Endothelial cell of umbilical vein (primary cell): ENCODE measurements around the gene CCDC86. TPM values are rescaled to one million over a fixed set of nuclear protein-coding genes. Genes with fewer than 3 reads are reported as not detected.

Experiments used
- BruUV-seq: library from RNA; stranded (reverse); fragments of 400-500 nt; replicated peaks from 2 replicates; lab custom pipeline; 2021; lab: Mats Ljungman, UMichigan
- CTCF ChIA-PET: fragments of 300-600, 350-600 bp; sonication (Branson Sonifier 250); formaldehyde crosslinking; loops from one replicate; lab custom pipeline; 2021; ENCODE audit warnings: antibody characterized with exemption, inconsistent platforms; lab: Charles Lee
- POLR2A ChIA-PET: fragments of 300-600, 350-600 bp; sonication (Branson Sonifier 250); formaldehyde crosslinking; loops from one replicate; lab custom pipeline; 2021; ENCODE audit warnings: antibody characterized with exemption, inconsistent platforms; lab: Charles Lee
- DNase-seq: peaks from one replicate; pipeline ENCODE4 v3.0.0-alpha.2; 2011; ENCODE audit warnings: low read depth, low spot score
- FAIRE-seq: peaks from 2 replicates; lab custom pipeline; 2011; peaks lifted over from hg19 to GRCh38; lab: Jason Lieb, UNC
- H2AFZ ChIP-seq: 2 replicates; pipeline ENCODE4 v1.6.0; 2012; ENCODE audit warnings: low read depth, low read length, control low read depth, inconsistent platforms
- H3K27ac ChIP-seq: 2 replicates; pipeline ENCODE4 v1.5.1; 2011; ENCODE audit warnings: low read depth, mild to moderate bottlenecking, control low read depth, low read length, moderate library complexity; ENCODE audit not compliant: insufficient read depth
- H3K27me3 ChIP-seq, 2 experiments: 2 replicates each; pipeline versions ENCODE4 v1.6.0 to v1.6.1; 2011; ENCODE audit warnings: low read length in 2 of 2, mixed read lengths in 1 of 2; ENCODE audit not compliant: control insufficient read depth in 2 of 2, insufficient read depth in 2 of 2
- H3K36me3 ChIP-seq, 2 experiments: 2 replicates in 1 of 2; 3 replicates in 1 of 2; pipeline ENCODE4 v1.5.1; 2011; ENCODE audit warnings: low read length in 2 of 2, mild to moderate bottlenecking in 1 of 2, moderate library complexity in 1 of 2; ENCODE audit not compliant: control insufficient read depth in 2 of 2, insufficient read depth in 2 of 2; ENCODE audit errors: extremely low read depth in 1 of 2
- H3K4me1 ChIP-seq: 3 replicates; pipeline ENCODE4 v1.5.1; 2011; ENCODE audit warnings: mild to moderate bottlenecking, low read length; ENCODE audit not compliant: control insufficient read depth, insufficient read depth; ENCODE audit errors: extremely low read depth
- H3K4me2 ChIP-seq: 2 replicates; pipeline ENCODE4 v1.6.1; 2011; ENCODE audit warnings: low read length, control low read depth, mixed read lengths; ENCODE audit not compliant: insufficient read depth
- H3K4me3 ChIP-seq, 3 experiments: fragments of 200-600 bp in 1 of 3; sonication (generic), shearing (Covaris generic) in 1 of 3; replicated peaks in 1 of 3; 2 replicates each; pipeline ENCODE4 v1.5.1; 2011 to 2016; ENCODE audit warnings: control low read depth in 3 of 3, low read length in 3 of 3, mild to moderate bottlenecking in 2 of 3, inconsistent platforms in 1 of 3, low read depth in 1 of 3, moderate library complexity in 1 of 3; ENCODE audit not compliant: insufficient read depth in 1 of 3
- H3K79me2 ChIP-seq: 2 replicates; pipeline ENCODE4 v1.6.0; 2012; ENCODE audit warnings: low read length, inconsistent platforms; ENCODE audit not compliant: control insufficient read depth, insufficient read depth
- H3K9ac ChIP-seq: replicated peaks from 2 replicates; pipeline ENCODE3; 2011; ENCODE audit warnings: low read length, control low read depth; ENCODE audit not compliant: insufficient read depth; ENCODE audit errors: extremely low read depth
- H3K9me1 ChIP-seq: replicated peaks from 3 replicates; pipeline ENCODE4 v1.6.0; 2011; ENCODE audit warnings: mild to moderate bottlenecking, low read length; ENCODE audit not compliant: control insufficient read depth, insufficient read depth; ENCODE audit errors: extremely low read depth
- H3K9me3 ChIP-seq: replicated peaks from 2 replicates; pipeline ENCODE4 v1.5.1; 2012; ENCODE audit warnings: low read length, inconsistent platforms; ENCODE audit not compliant: control insufficient read depth, insufficient read depth
- H4K20me1 ChIP-seq: replicated peaks from 2 replicates; pipeline ENCODE3; 2011; ENCODE audit warnings: mild to moderate bottlenecking, low read length; ENCODE audit not compliant: control insufficient read depth, insufficient read depth; ENCODE audit errors: extremely low read depth
- CTCF ChIP-seq, 2 donors: IDR thresholded peaks; 1 replicate in 1 of 2; 2 replicates in 1 of 2; pipeline ENCODE4 v1.5.1; 2011; ENCODE audit warnings: low read length in 2 of 2, mild to moderate bottlenecking in 2 of 2, moderate library complexity in 2 of 2, control low read depth in 1 of 2, inconsistent platforms in 1 of 2, low read depth in 1 of 2; ENCODE audit not compliant: insufficient read depth in 1 of 2; ENCODE audit errors: extremely low read depth in 1 of 2
- EZH2 ChIP-seq: IDR thresholded peaks from 2 replicates; pipeline ENCODE4 v1.6.1; 2012; ENCODE audit warnings: borderline replicate concordance, low read depth, mild to moderate bottlenecking, moderate library complexity, low read length, inconsistent platforms; ENCODE audit not compliant: severe bottlenecking
- FOS ChIP-seq: IDR thresholded peaks from 2 replicates; pipeline ENCODE4 v1.6.1; 2011; ENCODE audit warnings: mild to moderate bottlenecking, low read length, moderate library complexity, borderline replicate concordance; ENCODE audit not compliant: insufficient read depth
- GATA2 ChIP-seq: IDR thresholded peaks from 2 replicates; pipeline ENCODE4 v1.7.0; 2011; ENCODE audit warnings: low read depth, mild to moderate bottlenecking, moderate library complexity, mixed read lengths, low read length; ENCODE audit not compliant: insufficient read length, insufficient read depth
- JUN ChIP-seq: IDR thresholded peaks from 2 replicates; pipeline ENCODE4 v1.6.1; 2011; ENCODE audit warnings: borderline replicate concordance, low read depth; ENCODE audit not compliant: insufficient read length, insufficient read depth
- MYC ChIP-seq: IDR thresholded peaks from one replicate; pipeline ENCODE4 v1.6.1; 2011; ENCODE audit warnings: mild to moderate bottlenecking, low read depth, low read length
- POLR2A ChIP-seq: IDR thresholded peaks from 2 replicates; pipeline ENCODE4 v1.6.1; 2012; ENCODE audit warnings: low read depth, mild to moderate bottlenecking, control low read depth, low read length
- POLR2AphosphoS5 ChIP-seq: IDR thresholded peaks from 2 replicates; pipeline ENCODE4 v1.6.1; 2012; ENCODE audit warnings: low read depth, mild to moderate bottlenecking, control low read depth, low read length, moderate library complexity; ENCODE audit not compliant: insufficient read depth
- dilution Hi-C: fragments of 300-500 bp; cut with MboI; formaldehyde crosslinking; loops from one replicate; pipeline ENCODE4 v1.15.0; 2019; ENCODE audit warnings: low sequenced_read_pairs; ENCODE audit not compliant: extremely low pct_ligation_motif_present
- intact Hi-C: fragments of 100-400 bp; cut with micrococcal nuclease; formaldehyde crosslinking; loops from one replicate; pipeline ENCODE4 v1.10.0; 2022
- polyA plus RNA-seq, 4 experiments: library from polyadenylated mRNA; depleted of rRNA in 3 of 4; stranded (reverse) in 3 of 4; unstranded in 1 of 4; fragments of >200 nt; gene quantifications; 2 replicates each; pipeline versions ENCODE4 v1.2.1 to v1.2.3, GENCODE V29; 2011 to 2012; ENCODE audit warnings: missing spikeins in 1 of 4
- total RNA-seq: library from RNA; stranded (reverse); gene quantifications from 2 replicates; pipeline ENCODE4 v1.2.3, GENCODE V29; 2021
- TF ChIP-seq, protein P1 (sequence below): IDR thresholded peaks from 2 replicates; pipeline ENCODE4 v1.6.1; 2011; ENCODE audit not compliant: insufficient read depth, insufficient read length

Gene CCDC86
- total and polyA plus RNA-seq, 2 donors (not counting 3 experiments of a cell fraction or from before 2014, with no cell fraction given) = 29.8 to 60.8 TPM

DNA sequence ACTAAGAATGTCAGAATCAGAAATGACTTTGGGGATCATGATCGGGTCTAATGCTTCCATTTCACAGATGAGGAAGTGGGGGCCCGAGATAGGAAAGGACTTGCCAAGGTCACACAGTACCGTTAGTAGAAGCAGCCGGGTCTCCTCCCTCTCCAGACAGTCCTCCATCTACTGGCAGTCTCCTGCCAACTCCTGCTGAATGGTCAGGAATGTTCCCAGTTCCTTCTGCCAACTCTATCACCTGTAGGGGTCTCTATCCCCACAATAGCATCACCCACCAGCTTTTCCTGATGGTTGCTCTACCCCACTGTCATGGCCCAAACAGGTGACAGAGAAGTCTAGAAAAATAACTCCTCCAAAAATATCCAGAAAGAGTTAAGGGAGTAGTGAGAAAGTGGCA lies 23.9 kb upstream of the CCDC86 start:
- Histone ChIP-seq H3K9ac (no peak overlapping the region), H3K4me2 (no peak overlapping the region), H3K79me2 (no peaks in the 10 kb centered on the region), H3K9me3 (no peaks in the 10 kb centered on the region), H3K4me1 (no peaks in the 10 kb centered on the region), H3K4me3 (no peak overlapping the region), H4K20me1 (no peaks in the 10 kb centered on the region), H3K9me1 (no peaks in the 10 kb centered on the region), H3K36me3 (no peaks in the 10 kb centered on the region), H3K27me3 (no peaks in the 10 kb centered on the region), H2AFZ (no peak overlapping the region), H3K27ac (no peak overlapping the region)
- ChIA-PET CTCF (interaction anchor here (1.5 to 1.6 kb wide), 2 partner anchors 7 to 13 kb away, joined by 3 read pairs; no protein-coding TSS in a partner anchor), POLR2A (no interaction called here)
- DNase-seq = no peak
- intact Hi-C loops (no loop called here), dilution Hi-C loops (no loop called here)
- FAIRE-seq = no peak
- TF ChIP-seq JUN = no peak
- no peak for TF ChIP-seq MYC
- TF ChIP-seq, protein P1, sequence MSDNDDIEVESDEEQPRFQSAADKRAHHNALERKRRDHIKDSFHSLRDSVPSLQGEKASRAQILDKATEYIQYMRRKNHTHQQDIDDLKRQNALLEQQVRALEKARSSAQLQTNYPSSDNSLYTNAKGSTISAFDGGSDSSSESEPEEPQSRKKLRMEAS = no peak
- BruUV-seq = no TSS peak

DNA sequence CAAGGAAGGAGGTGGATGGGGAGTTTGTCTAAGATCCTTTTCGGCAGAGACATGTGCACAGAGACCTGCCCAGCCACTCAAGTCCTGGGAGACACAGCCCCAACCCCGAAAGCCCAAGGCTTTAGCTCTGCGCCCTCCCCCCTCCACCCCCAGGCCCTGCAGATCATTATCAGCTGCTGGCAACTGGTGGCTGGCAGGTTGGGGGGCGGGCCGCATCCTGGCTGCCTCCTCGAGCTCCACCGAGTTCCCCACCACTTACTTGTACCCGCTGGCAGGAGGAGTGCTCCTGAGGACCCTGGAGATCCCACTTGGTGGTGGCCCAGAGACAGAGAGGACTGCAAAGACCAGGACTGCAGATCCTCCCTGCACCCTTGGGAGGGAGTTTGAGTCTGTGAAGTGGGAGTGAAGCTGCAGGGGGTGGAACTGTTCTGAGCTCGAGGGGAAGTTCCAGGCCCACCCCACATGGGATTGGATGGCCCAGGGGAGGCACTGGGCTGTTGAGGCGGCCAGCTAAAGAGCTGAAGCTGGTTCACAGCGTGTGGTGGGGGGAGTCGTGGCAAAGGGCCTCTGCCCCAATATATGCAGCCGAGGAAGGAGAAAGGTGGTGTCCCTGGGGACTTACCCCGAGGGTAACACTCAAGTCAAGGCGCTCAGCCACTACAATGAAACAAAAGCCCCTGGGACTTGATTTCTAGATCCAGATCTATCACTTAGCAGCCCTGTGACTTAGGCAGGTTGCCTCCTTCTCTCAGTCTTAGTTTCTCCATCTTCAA lies 19.9 kb upstream of the CCDC86 start:
- no peak for TF ChIP-seq POLR2A
- TF ChIP-seq GATA2 = no peak
- no peak for TF ChIP-seq POLR2AphosphoS5
- TF ChIP-seq, protein P1 = no peak
- no peak for TF ChIP-seq FOS
- TF ChIP-seq MYC = no peak
- no peak for TF ChIP-seq CTCF (IDR thresholded peaks at IDR 0.05; ENCODE audit: extremely low read depth in 1 of 2, insufficient read depth in 1 of 2, low read depth in 1 of 2, low read length in 2 of 2)
- TF ChIP-seq EZH2 = no peak
- TF ChIP-seq JUN = no peak
- dilution Hi-C loops = no loop called here
- DNase-seq = no peak
- no TSS peak for BruUV-seq
- no peaks in the 10 kb centered on the region for H3K79me2 ChIP-seq
- CTCF ChIA-PET = interaction anchor here (1.2 to 3.6 kb wide), 4 partner anchors 9 to 78 kb away, joined by 3 to 26 read pairs (median 10); no protein-coding TSS in a partner anchor
- H3K4me1 ChIP-seq = no peaks in the 10 kb centered on the region
- H3K36me3 ChIP-seq = no peaks in the 10 kb centered on the region
- no peak overlapping the region for H2AFZ ChIP-seq
- no peaks in the 10 kb centered on the region for H4K20me1 ChIP-seq
- no peak overlapping the region for H3K4me2 ChIP-seq
- H3K4me3 ChIP-seq = no peak overlapping the region
- H3K27me3 ChIP-seq = no peaks in the 10 kb centered on the region
- H3K27ac ChIP-seq = no peak overlapping the region
- POLR2A ChIA-PET = no interaction called here
- no peaks in the 10 kb centered on the region for H3K9me3 ChIP-seq
- no peak for FAIRE-seq
- H3K9me1 ChIP-seq = no peaks in the 10 kb centered on the region
- H3K9ac ChIP-seq = no peak overlapping the region
- intact Hi-C loops = loop anchor here (10.0 kb wide), 1 partner anchor 797 kb away; no protein-coding TSS in a partner anchor
